Measurements from ENCODE around the gene IL12RB1. TPM values are rescaled to one million over a fixed set of nuclear protein-coding genes. Genes with fewer than 3 reads are reported as not detected.

IL12RB1 gene
- not detected in 5 replicates for total RNA-seq (2022; extraction: Qiagen RNA extraction; ENCODE audit: low read depth)

GRCh38 chr19:18086590-18087138 is at the start of gene IL12RB1:
TSS of gene IL12RB1 (minus strand) at chr19:18086934. CDS start at chr19:18086823, 111 bp downstream.

GRCh38 chr19:18097217-18097992 is 10.7 kb upstream of the IL12RB1 start, which contains the start of gene MAST3:
TSS of gene MAST3 (plus strand) at chr19:18097778. CDS start at chr19:18097793, 15 bp downstream.

Other genes starting within 250 kb of the IL12RB1 start
- 0.18 to 0.34 TPM (median 0.22 TPM) in 5 replicates for gene JAK3, start 239.0 kb downstream of the IL12RB1 start, total RNA-seq (2022; extraction: Qiagen RNA extraction; ENCODE audit: low read depth)
- gene RPL18A, start 227.0 kb downstream of the IL12RB1 start, total RNA-seq (2022; extraction: Qiagen RNA extraction; ENCODE audit: low read depth), result 2,054 to 2,326 TPM (median 2,190 TPM) in 5 replicates
- 0.11 to 0.35 TPM (median 0.15 TPM) in 5 replicates for gene SLC5A5, start 215.0 kb downstream of the IL12RB1 start, total RNA-seq (2022; extraction: Qiagen RNA extraction; ENCODE audit: low read depth)
- 95.2 to 120 TPM (median 107 TPM) in 5 replicates for gene CCDC124, start 153.9 kb downstream of the IL12RB1 start, total RNA-seq (2022; extraction: Qiagen RNA extraction; ENCODE audit: low read depth)
- gene KCNN1, start 119.8 kb downstream of the IL12RB1 start, total RNA-seq (2022; extraction: Qiagen RNA extraction; ENCODE audit: low read depth), result 0.51 to 1.0 TPM (median 0.71 TPM) in 5 replicates
- 30.2 to 40.9 TPM (median 37.0 TPM) in 5 replicates for gene ARRDC2, start 78.8 kb downstream of the IL12RB1 start, total RNA-seq (2022; extraction: Qiagen RNA extraction; ENCODE audit: low read depth)
- gene MAST3, start 10.8 kb upstream of the IL12RB1 start, total RNA-seq (2022; extraction: Qiagen RNA extraction; ENCODE audit: low read depth), result 1.6 to 2.0 TPM (median 1.9 TPM) in 5 replicates
- 2.1 to 13.4 TPM (median 10.4 TPM) in 5 replicates for gene PIK3R2, start 66.2 kb upstream of the IL12RB1 start, total RNA-seq (2022; extraction: Qiagen RNA extraction; ENCODE audit: low read depth)
- 10.5 to 19.6 TPM (median 14.6 TPM) in 5 replicates for gene IFI30, start 86.9 kb upstream of the IL12RB1 start, total RNA-seq (2022; extraction: Qiagen RNA extraction; ENCODE audit: low read depth)
- gene MPV17L2, start 106.3 kb upstream of the IL12RB1 start, total RNA-seq (2022; extraction: Qiagen RNA extraction; ENCODE audit: low read depth), result 10.0 to 12.6 TPM (median 11.2 TPM) in 5 replicates
- 0.55 to 1.1 TPM (median 0.61 TPM) in 5 replicates for gene RAB3A, start 117.1 kb upstream of the IL12RB1 start, total RNA-seq (2022; extraction: Qiagen RNA extraction; ENCODE audit: low read depth)
- gene PDE4C, start 139.5 kb upstream of the IL12RB1 start, total RNA-seq (2022; extraction: Qiagen RNA extraction; ENCODE audit: low read depth), result 0.22 to 0.47 TPM (median 0.38 TPM) in 5 replicates
- gene IQCN, start 187.5 kb upstream of the IL12RB1 start, total RNA-seq (2022; extraction: Qiagen RNA extraction; ENCODE audit: low read depth), result 0.53 to 0.99 TPM (median 0.70 TPM) in 5 replicates
- 31.6 to 58.0 TPM (median 53.5 TPM) in 5 replicates for gene JUND, start 194.7 kb upstream of the IL12RB1 start, total RNA-seq (2022; extraction: Qiagen RNA extraction; ENCODE audit: low read depth)
- gene LSM4, start 236.1 kb upstream of the IL12RB1 start, total RNA-seq (2022; extraction: Qiagen RNA extraction; ENCODE audit: low read depth), result 212 to 250 TPM (median 232 TPM) in 5 replicates